GM10248 (cell line): ENCODE measurements around the gene NFIX.

Source experiments
- CTCF ChIA-PET: fragments of 300-600 bp; sonication (Branson Sonifier 250); formaldehyde crosslinking; extraction: SDS; loops from one replicate; lab custom pipeline; 2021; ENCODE audit warnings: antibody characterized with exemption; lab: Yijun Ruan, JAX
- POLR2A ChIA-PET: fragments of 350-650 bp; sonication (Branson Sonifier 250); formaldehyde crosslinking; extraction: SDS; loops from one replicate; lab custom pipeline; 2020; ENCODE audit warnings: antibody characterized with exemption; lab: Yijun Ruan, JAX
- DNase-seq: peaks from one replicate; pipeline ENCODE4 v3.0.0; 2012; ENCODE audit errors: extremely low spot score
- TF ChIP-seq, protein P1 (sequence below): IDR thresholded peaks from 2 replicates; pipeline ENCODE4 v1.5.1; 2012; ENCODE audit warnings: mild to moderate bottlenecking, low read depth; ENCODE audit errors: extremely low read depth, missing control alignments, control extremely low read depth

NFIX gene

DNA sequence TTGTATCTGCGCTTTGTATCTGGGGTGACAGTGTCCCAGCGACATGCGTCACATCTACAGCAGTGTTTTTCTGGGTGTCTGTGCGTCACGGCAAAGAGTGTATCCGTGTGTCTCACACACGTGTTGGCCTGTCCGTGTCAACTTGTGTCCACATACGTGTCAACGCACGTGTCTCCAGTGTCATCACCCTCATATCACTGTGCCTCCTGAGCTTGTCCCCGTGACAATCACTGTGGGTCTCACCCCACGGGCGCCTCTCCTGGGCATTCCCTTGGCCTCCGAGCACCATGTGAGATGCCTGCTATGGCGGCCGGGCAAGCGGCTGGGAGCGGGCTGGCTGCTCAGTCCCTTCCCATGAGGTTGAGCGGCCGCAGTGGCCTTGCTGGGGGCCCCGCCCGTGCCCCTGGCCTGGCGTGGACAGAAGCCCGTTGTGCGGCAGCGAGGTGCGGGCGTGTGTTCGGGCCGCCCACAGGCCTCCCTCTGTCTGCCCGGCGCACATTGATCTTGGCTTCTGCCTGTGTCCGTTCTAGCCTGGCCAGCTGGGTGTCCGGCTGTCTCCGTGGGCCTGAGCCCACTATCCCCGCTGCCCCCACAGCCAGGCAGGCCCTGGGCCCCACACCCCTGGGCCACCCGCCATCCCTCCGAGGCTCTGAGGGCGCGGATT is 6.4 kb downstream of the NFIX start:
- ChIA-PET POLR2A (no interaction called here), CTCF (interaction anchor here (1.2 kb wide), 1 partner anchor 32 kb away, joined by 4 read pairs; no protein-coding TSS in a partner anchor)
- TF ChIP-seq, protein P1, sequence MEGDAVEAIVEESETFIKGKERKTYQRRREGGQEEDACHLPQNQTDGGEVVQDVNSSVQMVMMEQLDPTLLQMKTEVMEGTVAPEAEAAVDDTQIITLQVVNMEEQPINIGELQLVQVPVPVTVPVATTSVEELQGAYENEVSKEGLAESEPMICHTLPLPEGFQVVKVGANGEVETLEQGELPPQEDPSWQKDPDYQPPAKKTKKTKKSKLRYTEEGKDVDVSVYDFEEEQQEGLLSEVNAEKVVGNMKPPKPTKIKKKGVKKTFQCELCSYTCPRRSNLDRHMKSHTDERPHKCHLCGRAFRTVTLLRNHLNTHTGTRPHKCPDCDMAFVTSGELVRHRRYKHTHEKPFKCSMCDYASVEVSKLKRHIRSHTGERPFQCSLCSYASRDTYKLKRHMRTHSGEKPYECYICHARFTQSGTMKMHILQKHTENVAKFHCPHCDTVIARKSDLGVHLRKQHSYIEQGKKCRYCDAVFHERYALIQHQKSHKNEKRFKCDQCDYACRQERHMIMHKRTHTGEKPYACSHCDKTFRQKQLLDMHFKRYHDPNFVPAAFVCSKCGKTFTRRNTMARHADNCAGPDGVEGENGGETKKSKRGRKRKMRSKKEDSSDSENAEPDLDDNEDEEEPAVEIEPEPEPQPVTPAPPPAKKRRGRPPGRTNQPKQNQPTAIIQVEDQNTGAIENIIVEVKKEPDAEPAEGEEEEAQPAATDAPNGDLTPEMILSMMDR: no peak
- no peak for DNase-seq

DNA sequence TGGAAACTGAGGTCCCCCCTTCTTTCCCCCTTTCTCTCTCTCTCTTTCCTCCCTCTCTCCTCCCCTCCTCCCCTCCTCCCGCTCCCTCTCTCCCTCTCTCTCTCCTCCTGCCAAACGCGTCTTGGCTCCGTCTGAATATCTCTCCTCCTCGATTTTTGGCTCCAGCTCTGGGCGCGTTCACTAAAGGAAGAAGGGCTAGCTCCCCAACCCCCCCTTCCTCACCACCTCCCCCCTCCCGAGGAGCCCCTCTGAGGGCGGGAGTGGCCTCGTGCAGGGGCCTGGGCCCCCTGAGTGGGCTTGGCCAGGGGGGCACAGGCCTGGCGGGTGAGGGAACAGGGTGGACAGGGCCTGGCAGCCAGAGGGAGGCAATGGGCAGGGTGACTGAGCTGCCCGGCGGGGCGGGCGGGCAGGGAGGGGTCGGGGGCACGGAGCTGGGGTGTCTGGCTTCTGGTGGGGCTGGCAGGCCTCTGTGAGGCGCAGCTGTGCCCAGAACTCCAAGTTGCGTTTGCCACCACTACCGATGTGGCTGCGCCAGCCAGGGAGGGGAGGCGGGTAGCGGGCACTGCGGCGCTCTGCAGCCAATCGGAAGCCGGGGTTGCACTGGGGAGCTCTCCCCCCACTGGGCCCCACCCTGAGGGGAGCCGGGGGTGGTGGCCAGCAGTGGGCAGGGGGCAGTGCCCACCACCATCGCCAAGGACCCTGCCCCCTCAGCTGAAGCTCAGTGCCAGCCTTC is 7.1 kb downstream of the NFIX start:
- ChIA-PET CTCF (interaction anchor here (0.9 to 1.4 kb wide), 3 partner anchors 25 to 58 kb away, joined by 4 to 7 read pairs (median 4); no protein-coding TSS in a partner anchor), POLR2A (no interaction called here)
- DNase-seq: no peak
- TF ChIP-seq, protein P1: no peak

DNA sequence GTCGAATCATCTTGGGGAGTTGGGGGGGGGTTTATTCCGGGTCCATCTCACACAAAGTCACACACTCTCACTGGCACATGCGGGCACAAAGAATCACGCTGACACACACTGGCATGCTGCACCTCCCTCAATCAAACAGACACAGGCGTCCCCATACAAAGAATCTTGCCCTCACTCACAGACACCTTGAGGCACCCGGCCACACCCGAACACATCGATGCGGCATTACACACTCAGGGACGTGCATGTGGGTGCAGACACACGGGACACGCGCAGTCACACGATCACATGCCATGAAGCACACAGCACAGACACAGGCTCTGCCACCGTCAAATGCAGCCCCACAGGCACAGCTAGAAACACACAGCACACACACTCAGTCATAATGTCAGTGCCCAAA is 7.8 kb downstream of the NFIX start:
- TF ChIP-seq, protein P1: no peak
- CTCF ChIA-PET: interaction anchor here (0.9 to 1.4 kb wide), 3 partner anchors 25 to 58 kb away, joined by 4 to 7 read pairs (median 4); no protein-coding TSS in a partner anchor
- no peak for DNase-seq
- POLR2A ChIA-PET: no interaction called here

DNA sequence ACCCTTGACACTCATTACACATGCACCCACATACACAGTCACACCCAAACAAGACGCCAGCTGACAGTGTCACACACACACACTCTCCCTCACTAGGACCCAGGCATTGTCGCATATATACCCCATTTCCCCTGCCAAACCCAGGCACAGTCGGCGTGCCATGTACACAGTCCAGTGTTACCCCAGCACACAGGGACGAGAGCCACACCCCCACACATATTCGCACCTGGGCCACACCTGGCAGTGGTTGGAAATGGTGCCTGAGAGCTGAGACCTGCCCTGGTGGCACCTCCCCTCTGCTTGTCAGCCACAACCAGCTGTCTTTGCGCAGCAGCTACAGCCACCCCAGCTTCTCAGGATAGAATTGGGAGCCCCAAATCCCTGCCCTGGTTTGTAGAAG is 9.0 kb downstream of the NFIX start:
- CTCF ChIA-PET: interaction anchor here (1.0 to 3.8 kb wide), 5 partner anchors 14 to 90 kb away, joined by 3 to 25 read pairs (median 5); no protein-coding TSS in a partner anchor
- no peak for DNase-seq
- TF ChIP-seq, protein P1: no peak
- POLR2A ChIA-PET: no interaction called here

DNA sequence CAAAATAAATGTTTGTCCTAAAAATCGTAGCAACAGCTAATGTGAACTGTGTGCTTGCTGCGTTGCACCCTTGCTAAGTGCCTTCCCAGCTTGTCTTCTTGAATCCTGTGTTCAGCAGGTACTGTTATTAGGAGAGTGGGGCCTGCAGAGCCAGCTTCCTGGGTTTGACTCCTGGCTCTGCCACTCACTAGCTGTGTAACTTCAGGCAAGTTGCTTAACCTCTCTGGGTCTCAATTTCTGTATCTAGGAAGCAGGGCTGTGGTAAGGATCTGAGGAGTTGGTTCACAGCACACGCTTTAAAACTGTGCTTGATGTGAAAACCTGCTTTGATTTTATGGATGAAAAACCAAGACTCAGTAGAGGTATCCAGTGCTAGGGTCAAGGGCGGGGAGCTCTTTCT is 10.0 kb downstream of the NFIX start:
- no peak for DNase-seq
- ChIA-PET CTCF (interaction anchor here (0.8 to 3.8 kb wide), 10 partner anchors 12 to 158 kb away, joined by 3 to 25 read pairs (median 5); no protein-coding TSS in a partner anchor), POLR2A (no interaction called here)
- TF ChIP-seq, protein P1: no peak

DNA sequence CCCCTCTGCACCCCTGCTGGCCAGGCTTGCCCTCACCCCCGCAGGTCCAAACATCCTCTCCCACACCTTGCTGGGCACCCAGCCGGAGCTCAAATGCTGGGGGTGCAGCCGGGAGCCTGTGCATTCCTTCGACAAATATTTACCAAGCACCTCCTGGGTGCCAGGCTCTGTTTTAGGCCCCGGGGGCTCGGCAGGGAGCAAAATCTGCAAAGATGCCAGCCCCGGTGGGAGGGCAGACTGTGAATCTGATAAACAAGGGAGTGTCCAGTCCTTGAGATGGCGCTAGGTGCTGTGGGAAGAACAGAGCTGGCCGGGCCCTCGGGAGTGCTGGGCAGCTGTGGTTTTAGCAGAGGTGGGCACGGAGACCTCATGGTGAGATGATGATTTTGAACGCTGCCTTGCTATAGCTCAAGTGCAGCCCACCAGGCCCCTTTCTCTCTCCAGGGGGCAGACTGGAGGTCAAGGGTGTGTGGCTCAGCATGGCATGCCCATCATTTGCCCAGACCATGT is 10.6 kb downstream of the NFIX start:
- TF ChIP-seq, protein P1: no peak
- DNase-seq: no peak
- POLR2A ChIA-PET: interaction anchor here (0.6 kb wide), 1 partner anchor 852 kb away, joined by 11 read pairs; no protein-coding TSS in a partner anchor
- CTCF ChIA-PET: interaction anchor here (0.8 to 3.8 kb wide), 7 partner anchors 12 to 158 kb away, joined by 3 to 25 read pairs (median 9); no protein-coding TSS in a partner anchor
